Activated effector memory CD4-positive, alpha-beta T cell treated with anti-CD3 and anti-CD28 coated beads, Interleukin-2, amount 50 U/mL, for 16 hours (primary cell): ENCODE data around the gene SORBS2.
"Not testable (repeated sequence)": the region's sequence is repeated elsewhere in the genome, so short reads cannot be mapped to it uniquely, and the experiment has no call there.

Source experiments
- DNase-seq: peaks from one replicate; pipeline ENCODE4 v3.0.0-alpha.2; 2020

The SORBS2 gene

GRCh38 chr4:185710487-185710995 lies 101.5 kb downstream of the SORBS2 start:
- no peak for DNase-seq

GRCh38 chr4:185709802-185710486 lies 102.0 kb downstream of the SORBS2 start:
- DNase-seq = no peak

- DNase-seq = no peak
Observed at GRCh38 chr4:185708348-185708747, 103.6 kb downstream of the SORBS2 start.

GRCh38 chr4:185707622-185708021 lies 104.4 kb downstream of the SORBS2 start:
- DNase-seq = not testable (repeated sequence)

GRCh38 chr4:185702147-185702663 lies 109.8 kb downstream of the SORBS2 start:
- no peak for DNase-seq

GRCh38 chr4:185700630-185701029 lies 111.4 kb downstream of the SORBS2 start:
- no peak for DNase-seq

- DNase-seq = no peak
Observed at GRCh38 chr4:185700048-185700447, 111.9 kb downstream of the SORBS2 start.

- no peak for DNase-seq
Observed at GRCh38 chr4:185697488-185697887, 114.5 kb downstream of the SORBS2 start.

- DNase-seq = no peak
Observed at GRCh38 chr4:185695743-185696142, 116.3 kb downstream of the SORBS2 start.

- no peak for DNase-seq
Observed at GRCh38 chr4:185693548-185694215, 118.3 kb downstream of the SORBS2 start.

- DNase-seq = no peak
Observed at GRCh38 chr4:185689407-185689806, 122.6 kb downstream of the SORBS2 start.

- DNase-seq = no peak
Observed at GRCh38 chr4:185685804-185686203, 126.2 kb downstream of the SORBS2 start.

- no peak for DNase-seq
Observed at GRCh38 chr4:185683896-185684295, 128.1 kb downstream of the SORBS2 start.

- DNase-seq = no peak
Observed at GRCh38 chr4:185683222-185683621, 128.8 kb downstream of the SORBS2 start.

GRCh38 chr4:185682236-185682635 lies 129.8 kb downstream of the SORBS2 start:
- no peak for DNase-seq

- DNase-seq = no peak
Observed at GRCh38 chr4:185681604-185682003, 130.4 kb downstream of the SORBS2 start.

- DNase-seq = no peak
Observed at GRCh38 chr4:185680617-185681016, 131.4 kb downstream of the SORBS2 start.

GRCh38 chr4:185679523-185679922 lies 132.5 kb downstream of the SORBS2 start:
- no peak for DNase-seq

GRCh38 chr4:185677637-185678314 lies 134.2 kb downstream of the SORBS2 start:
- DNase-seq = no peak

GRCh38 chr4:185672618-185673017 lies 139.4 kb downstream of the SORBS2 start:
- no peak for DNase-seq

- DNase-seq = no peak
Observed at GRCh38 chr4:185672151-185672550, 139.8 kb downstream of the SORBS2 start.

- DNase-seq = no peak
Observed at GRCh38 chr4:185671496-185671895, 140.5 kb downstream of the SORBS2 start.

- DNase-seq = no peak
Observed at GRCh38 chr4:185671066-185671465, 140.9 kb downstream of the SORBS2 start.

- no peak for DNase-seq
Observed at GRCh38 chr4:185669288-185669687, 142.7 kb downstream of the SORBS2 start.
